ENCODE results near the gene FRAS1. TPM values are rescaled to one million over a fixed set of nuclear protein-coding genes. Genes with fewer than 3 reads are reported as not detected.
"Not testable (repeated sequence)": the region's sequence is repeated elsewhere in the genome, so short reads cannot be mapped to it uniquely, and the experiment has no call there.

FRAS1 gene
- total RNA-seq, 1 experiment from 2014 or later, result 13.1 TPM

GRCh38 chr4:78298618-78299017, 241.5 kb downstream of the FRAS1 start:
- H3K79me2 ChIP-seq (ENCODE audit: low read depth), result no peaks in the 10 kb centered on the region
- ChIA-PET CTCF (no interaction called here), POLR2A (ENCODE audit: unreplicated experiment) (no interaction called here)
- H3K9me3 ChIP-seq (ENCODE audit: insufficient read depth, low read depth), result no peaks in the 10 kb centered on the region
- no peak overlapping the region for H2AFZ ChIP-seq
- DNase-seq, result peak in 1 of 2 experiments; percentile 1
- no peak for TF ChIP-seq EZH2 (IDR thresholded peaks at IDR 0.05; ENCODE audit: low read depth)
- no peak for TF ChIP-seq CTCF (conservative IDR thresholded peaks at IDR 0.05)
- no peak overlapping the region for H3K4me2 ChIP-seq
- intact Hi-C loops (cut with micrococcal nuclease; ENCODE audit: unreplicated experiment), result loop anchor here (2.0 kb wide), 1 partner anchor 72 kb away; no protein-coding TSS in a partner anchor
- no TSS peak for BruUV-seq (replicated peaks)
- H3K36me3 ChIP-seq (ENCODE audit: low read depth), result no peaks in the 10 kb centered on the region
- no peaks in the 10 kb centered on the region for H3K9me2 ChIP-seq (ENCODE audit: insufficient read depth)
- peaks cover 20% of the 10 kb centered on the region for H3K4me1 ChIP-seq (replicated peaks; ENCODE audit: insufficient read depth)
- no peaks in the 10 kb centered on the region for H3K27me3 ChIP-seq (ENCODE audit: insufficient read depth, low read depth)
- H4K20me1 ChIP-seq (ENCODE audit: insufficient read depth), result no peaks in the 10 kb centered on the region
- no peak overlapping the region for H3K4me3 ChIP-seq
- peaks cover 9% of the 10 kb centered on the region; the same call in 1 of the 2 replicates for H3F3A ChIP-seq (ENCODE audit: insufficient read depth, low read depth)
- H3K27ac ChIP-seq, result no peak overlapping the region

- intact Hi-C loops (cut with micrococcal nuclease; ENCODE audit: unreplicated experiment), result loop anchor here (2.0 kb wide), 1 partner anchor 71 kb away; no protein-coding TSS in a partner anchor
- BruUV-seq (replicated peaks), result no TSS peak
- CTCF ChIA-PET, result no interaction called here
- 0 out of 2 replicates have a peak, but pooled peaks cover 2% of the 10 kb centered on the region for H3F3A ChIP-seq (ENCODE audit: insufficient read depth, low read depth)
- H3K4me3 ChIP-seq, result no peak overlapping the region
- H3K9me2 ChIP-seq (ENCODE audit: insufficient read depth), result no peaks in the 10 kb centered on the region
- H3K4me2 ChIP-seq, result no peak overlapping the region
- no peak overlapping the region for H3K27ac ChIP-seq
- no peaks in the 10 kb centered on the region for H3K9me3 ChIP-seq (ENCODE audit: insufficient read depth, low read depth)
- H3K36me3 ChIP-seq (ENCODE audit: low read depth), result no peaks in the 10 kb centered on the region
- H3K27me3 ChIP-seq (ENCODE audit: insufficient read depth, low read depth), result no peaks in the 10 kb centered on the region
- H3K4me1 ChIP-seq (replicated peaks; ENCODE audit: insufficient read depth), result peaks cover 10% of the 10 kb centered on the region
- DNase-seq, result no peak
- POLR2A ChIA-PET (ENCODE audit: unreplicated experiment), result interaction anchor here (0.7 kb wide), 1 partner anchor 240 kb away, joined by 4 read pairs; no protein-coding TSS in a partner anchor
- H4K20me1 ChIP-seq (ENCODE audit: insufficient read depth), result no peaks in the 10 kb centered on the region
- no peak for TF ChIP-seq CTCF (conservative IDR thresholded peaks at IDR 0.05)
- no peak for TF ChIP-seq EZH2 (IDR thresholded peaks at IDR 0.05; ENCODE audit: low read depth)
- no peaks in the 10 kb centered on the region for H3K79me2 ChIP-seq (ENCODE audit: low read depth)
- no peak overlapping the region for H2AFZ ChIP-seq
Measured at GRCh38 chr4:78299565-78299972, 242.4 kb downstream of the FRAS1 start.

GRCh38 chr4:78307263-78307662, 250.1 kb downstream of the FRAS1 start:
- H3K27ac ChIP-seq; H3F3A ChIP-seq (ENCODE audit: insufficient read depth, low read depth); H3K9me3 ChIP-seq (ENCODE audit: insufficient read depth, low read depth); BruUV-seq (replicated peaks); CTCF ChIA-PET; H3K4me2 ChIP-seq; H2AFZ ChIP-seq; H3K36me3 ChIP-seq (ENCODE audit: low read depth); H4K20me1 ChIP-seq (ENCODE audit: insufficient read depth); H3K4me3 ChIP-seq; DNase-seq; H3K27me3 ChIP-seq (ENCODE audit: insufficient read depth, low read depth); H3K9me2 ChIP-seq (ENCODE audit: insufficient read depth); H3K4me1 ChIP-seq (replicated peaks; ENCODE audit: insufficient read depth); intact Hi-C loops (cut with micrococcal nuclease; ENCODE audit: unreplicated experiment); POLR2A ChIA-PET (ENCODE audit: unreplicated experiment); H3K79me2 ChIP-seq (ENCODE audit: low read depth): not testable (repeated sequence)

GRCh38 chr4:78308517-78308916, 251.4 kb downstream of the FRAS1 start:
- no peak for DNase-seq
- intact Hi-C loops (cut with micrococcal nuclease; ENCODE audit: unreplicated experiment), result no loop called here

More at GRCh38 chr4:78308517-78308916, 251.4 kb downstream of the FRAS1 start:
- Histone ChIP-seq H3K4me1 (replicated peaks; ENCODE audit: insufficient read depth) (no peaks in the 10 kb centered on the region), H3F3A (ENCODE audit: insufficient read depth, low read depth) (no peaks in the 10 kb centered on the region), H2AFZ (no peak overlapping the region), H3K27ac (no peak overlapping the region), H3K27me3 (ENCODE audit: insufficient read depth, low read depth) (no peaks in the 10 kb centered on the region), H3K9me3 (ENCODE audit: insufficient read depth, low read depth) (no peaks in the 10 kb centered on the region), H3K79me2 (ENCODE audit: low read depth) (no peaks in the 10 kb centered on the region), H3K9me2 (ENCODE audit: insufficient read depth) (no peaks in the 10 kb centered on the region), H3K4me3 (no peak overlapping the region), H3K4me2 (no peak overlapping the region), H3K36me3 (ENCODE audit: low read depth) (no peaks in the 10 kb centered on the region), H4K20me1 (ENCODE audit: insufficient read depth) (no peaks in the 10 kb centered on the region)
- ChIA-PET POLR2A (ENCODE audit: unreplicated experiment) (no interaction called here), CTCF (no interaction called here)
- TF ChIP-seq EZH2 (IDR thresholded peaks at IDR 0.05; ENCODE audit: low read depth) (no peak), CTCF (conservative IDR thresholded peaks at IDR 0.05) (no peak)
- BruUV-seq (replicated peaks), result no TSS peak
